ENCODE results near the gene MTCL3.

Gene MTCL3

DNA sequence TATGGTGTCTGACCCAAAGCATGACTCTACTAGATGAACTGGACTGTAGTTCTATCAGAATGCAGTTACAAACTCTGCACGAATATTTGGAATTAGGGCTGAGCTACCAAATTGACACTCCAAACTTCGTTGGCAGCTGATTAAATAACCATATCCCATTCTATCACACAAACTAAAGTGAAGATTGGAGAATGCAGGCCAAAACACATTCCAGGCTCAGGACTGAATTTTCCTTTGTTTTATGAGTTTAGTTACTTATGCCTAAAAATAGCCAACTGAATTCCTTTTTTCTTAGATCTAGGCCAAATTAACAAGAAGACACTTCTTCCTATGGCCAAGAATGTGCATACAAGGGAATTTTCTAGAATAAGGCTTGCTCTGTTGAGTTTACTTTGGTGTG, 50.2 kb downstream of the MTCL3 start:
- no TSS peak for BruUV-seq (replicated peaks)
- Histone ChIP-seq H3K27ac (ENCODE audit: low read depth, low read length) (no peak overlapping the region), H4K20me1 (ENCODE audit: insufficient read depth) (no peaks in the 10 kb centered on the region), H3K9ac (ENCODE audit: low read length) (no peak overlapping the region), H3K4me2 (ENCODE audit: low read length) (no peak overlapping the region), H3K4me3 (replicated peaks in 1 of 2; ENCODE audit: low read depth in 1 of 2, low read length in 2 of 2) (no peak overlapping the region), H3K9me2 (ENCODE audit: insufficient read depth) (no peaks in the 10 kb centered on the region), H3K4me1 (ENCODE audit: control insufficient read depth in 1 of 2, insufficient read depth in 2 of 2, low read length in 2 of 2) (no peaks in the 10 kb centered on the region), H2AFZ (ENCODE audit: low read depth, low read length, poor library complexity, severe bottlenecking) (no peak overlapping the region), H3K9me3 (ENCODE audit: control insufficient read depth in 1 of 2, insufficient read depth in 1 of 2, low read depth in 1 of 2, low read length in 2 of 2) (no peaks in the 10 kb centered on the region), H3K79me2 (ENCODE audit: insufficient read depth, low read length) (no peaks in the 10 kb centered on the region), H3K27me3 (ENCODE audit: insufficient read depth, low read length) (no peaks in the 10 kb centered on the region), H3K36me3 (ENCODE audit: control insufficient read depth in 1 of 2, insufficient read depth in 2 of 2, low read length in 2 of 2) (no peaks in the 10 kb centered on the region)
- CTCF ChIA-PET = no interaction called here
- POLR2A ChIA-PET = no interaction called here
- no peak for TF ChIP-seq ZFX (IDR thresholded peaks at IDR 0.05)
- no peak for TF ChIP-seq POLR2A (IDR thresholded peaks at IDR 0.05; ENCODE audit: borderline replicate concordance, extremely low read depth, insufficient read depth, insufficient read length)
- TF ChIP-seq, protein P1, sequence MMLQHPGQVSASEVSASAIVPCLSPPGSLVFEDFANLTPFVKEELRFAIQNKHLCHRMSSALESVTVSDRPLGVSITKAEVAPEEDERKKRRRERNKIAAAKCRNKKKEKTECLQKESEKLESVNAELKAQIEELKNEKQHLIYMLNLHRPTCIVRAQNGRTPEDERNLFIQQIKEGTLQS (IDR thresholded peaks at IDR 0.05) = no peak
- TF ChIP-seq CEBPB (IDR thresholded peaks at IDR 0.05; ENCODE audit: low read depth) = no peak
- no peak for TF ChIP-seq YY1 (IDR thresholded peaks at IDR 0.05; ENCODE audit: extremely low read depth, insufficient replicate concordance, low read depth, low read length)
- TF ChIP-seq EZH2phosphoT487 (IDR thresholded peaks at IDR 0.05; ENCODE audit: borderline replicate concordance) = no peak
- TF ChIP-seq EGR1 (IDR thresholded peaks at IDR 0.05; ENCODE audit: low read depth) = no peak
- TF ChIP-seq, protein P2, sequence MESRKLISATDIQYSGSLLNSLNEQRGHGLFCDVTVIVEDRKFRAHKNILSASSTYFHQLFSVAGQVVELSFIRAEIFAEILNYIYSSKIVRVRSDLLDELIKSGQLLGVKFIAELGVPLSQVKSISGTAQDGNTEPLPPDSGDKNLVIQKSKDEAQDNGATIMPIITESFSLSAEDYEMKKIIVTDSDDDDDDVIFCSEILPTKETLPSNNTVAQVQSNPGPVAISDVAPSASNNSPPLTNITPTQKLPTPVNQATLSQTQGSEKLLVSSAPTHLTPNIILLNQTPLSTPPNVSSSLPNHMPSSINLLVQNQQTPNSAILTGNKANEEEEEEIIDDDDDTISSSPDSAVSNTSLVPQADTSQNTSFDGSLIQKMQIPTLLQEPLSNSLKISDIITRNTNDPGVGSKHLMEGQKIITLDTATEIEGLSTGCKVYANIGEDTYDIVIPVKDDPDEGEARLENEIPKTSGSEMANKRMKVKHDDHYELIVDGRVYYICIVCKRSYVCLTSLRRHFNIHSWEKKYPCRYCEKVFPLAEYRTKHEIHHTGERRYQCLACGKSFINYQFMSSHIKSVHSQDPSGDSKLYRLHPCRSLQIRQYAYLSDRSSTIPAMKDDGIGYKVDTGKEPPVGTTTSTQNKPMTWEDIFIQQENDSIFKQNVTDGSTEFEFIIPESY (IDR thresholded peaks at IDR 0.05; ENCODE audit: extremely low read depth, insufficient replicate concordance, low read length) = no peak
- TF ChIP-seq TCF7L2 (IDR thresholded peaks at IDR 0.05; ENCODE audit: borderline replicate concordance, extremely low read depth, insufficient read depth, insufficient read length) = no peak
- no peak for ATAC-seq
- DNase-seq (ENCODE audit: low read depth, low spot score) = no peak
- RAD21 ChIA-PET (ENCODE audit: low non-redundant PET in 1 of 2, low total read pairs in 2 of 2, uncharacterized antibody in 2 of 2, unreplicated experiment in 2 of 2) = no interaction called here
- intact Hi-C loops (cut with micrococcal nuclease) = loop anchor here (5.0 kb wide), 1 partner anchor 223 kb away; no protein-coding TSS in a partner anchor
